IPS-18a (cell line): ENCODE data around the gene GPR25.

Experiments
- H3K27ac ChIP-seq: one replicate; pipeline ENCODE4 v1.5.1; 2013; ENCODE audit warnings: low read length
- H3K27me3 ChIP-seq: one replicate; pipeline ENCODE4 v1.6.1; 2013; ENCODE audit warnings: mild to moderate bottlenecking, low read length; ENCODE audit not compliant: control insufficient read depth, insufficient read depth
- H3K36me3 ChIP-seq: one replicate; pipeline ENCODE4 v1.6.1; 2013; ENCODE audit warnings: low read depth, low read length; ENCODE audit not compliant: control insufficient read depth
- H3K4me1 ChIP-seq: one replicate; pipeline ENCODE4 v1.6.1; 2013; ENCODE audit warnings: low read depth, low read length; ENCODE audit not compliant: control insufficient read depth
- H3K4me3 ChIP-seq: one replicate; pipeline ENCODE4 v1.5.1; 2013; ENCODE audit warnings: low read length
- H3K9ac ChIP-seq: one replicate; pipeline ENCODE4 v1.6.1; 2013; ENCODE audit warnings: mild to moderate bottlenecking, low read length, moderate library complexity
- H3K9me3 ChIP-seq: one replicate; pipeline ENCODE4 v1.6.1; 2013; ENCODE audit warnings: low read depth, low read length; ENCODE audit not compliant: control insufficient read depth

Gene GPR25

GRCh38 chr1:200872446-200873115, at the start of gene GPR25:
TSS of gene GPR25 (plus strand) at chr1:200872981. CDS start at chr1:200873038, 57 bp downstream.
- Histone ChIP-seq H3K36me3 (no peaks in the 10 kb centered on the region), H3K9ac (no peak within 1 kb of the TSS), H3K27ac (no peak within 1 kb of the TSS), H3K9me3 (no peaks in the 10 kb centered on the region), H3K4me3 (no peak within 1 kb of the TSS), H3K27me3 (no peaks in the 10 kb centered on the region), H3K4me1 (peaks cover 6% of the 10 kb centered on the region)

GRCh38 chr1:200831091-200831490, 41.7 kb upstream of the GPR25 start:
- H3K4me1 ChIP-seq: no peaks in the 10 kb centered on the region
- no peaks in the 10 kb centered on the region for H3K36me3 ChIP-seq
- H3K27me3 ChIP-seq: no peaks in the 10 kb centered on the region
- H3K9ac ChIP-seq: no peak overlapping the region
- H3K27ac ChIP-seq: no peak overlapping the region
- H3K4me3 ChIP-seq: no peak overlapping the region
- no peaks in the 10 kb centered on the region for H3K9me3 ChIP-seq

GRCh38 chr1:200834383-200834782, 38.4 kb upstream of the GPR25 start:
- no peaks in the 10 kb centered on the region for H3K9me3 ChIP-seq
- no peaks in the 10 kb centered on the region for H3K36me3 ChIP-seq
- no peak overlapping the region for H3K9ac ChIP-seq
- no peak overlapping the region for H3K4me3 ChIP-seq
- H3K27me3 ChIP-seq: no peaks in the 10 kb centered on the region
- no peak overlapping the region for H3K27ac ChIP-seq
- H3K4me1 ChIP-seq: no peaks in the 10 kb centered on the region

GRCh38 chr1:200836213-200836612, 36.6 kb upstream of the GPR25 start:
- Histone ChIP-seq H3K9ac (no peak overlapping the region), H3K4me1 (no peaks in the 10 kb centered on the region), H3K9me3 (no peaks in the 10 kb centered on the region), H3K36me3 (no peaks in the 10 kb centered on the region), H3K4me3 (no peak overlapping the region), H3K27me3 (no peaks in the 10 kb centered on the region), H3K27ac (no peak overlapping the region)

GRCh38 chr1:200837931-200838571, 34.7 kb upstream of the GPR25 start:
- Histone ChIP-seq H3K27me3 (no peaks in the 10 kb centered on the region), H3K9me3 (no peaks in the 10 kb centered on the region), H3K9ac (no peak overlapping the region), H3K27ac (no peak overlapping the region), H3K4me1 (no peaks in the 10 kb centered on the region), H3K4me3 (no peak overlapping the region), H3K36me3 (peaks cover 3% of the 10 kb centered on the region)

- Histone ChIP-seq H3K27ac (no peak overlapping the region), H3K9me3 (no peaks in the 10 kb centered on the region), H3K4me3 (no peak overlapping the region), H3K36me3 (peaks cover 3% of the 10 kb centered on the region), H3K9ac (no peak overlapping the region), H3K4me1 (no peaks in the 10 kb centered on the region), H3K27me3 (no peaks in the 10 kb centered on the region)
Measured at GRCh38 chr1:200838676-200839445, 33.9 kb upstream of the GPR25 start.

GRCh38 chr1:200845360-200845759, 27.4 kb upstream of the GPR25 start:
- Histone ChIP-seq H3K27me3 (no peaks in the 10 kb centered on the region), H3K9ac (no peak overlapping the region), H3K4me3 (no peak overlapping the region), H3K4me1 (no peaks in the 10 kb centered on the region), H3K9me3 (no peaks in the 10 kb centered on the region), H3K36me3 (peaks cover 30% of the 10 kb centered on the region), H3K27ac (no peak overlapping the region)

- H3K4me1 ChIP-seq: no peaks in the 10 kb centered on the region
- no peak overlapping the region for H3K4me3 ChIP-seq
- no peak overlapping the region for H3K9ac ChIP-seq
- H3K27me3 ChIP-seq: no peaks in the 10 kb centered on the region
- H3K27ac ChIP-seq: no peak overlapping the region
- H3K9me3 ChIP-seq: no peaks in the 10 kb centered on the region
- peaks cover 34% of the 10 kb centered on the region for H3K36me3 ChIP-seq
Measured at GRCh38 chr1:200846398-200846797, 26.4 kb upstream of the GPR25 start.

GRCh38 chr1:200849430-200849829, 23.4 kb upstream of the GPR25 start:
- no peaks in the 10 kb centered on the region for H3K27me3 ChIP-seq

GRCh38 chr1:200850554-200850953, 22.2 kb upstream of the GPR25 start:
- no peaks in the 10 kb centered on the region for H3K27me3 ChIP-seq
- no peak overlapping the region for H3K9ac ChIP-seq
- no peaks in the 10 kb centered on the region for H3K4me1 ChIP-seq
- H3K27ac ChIP-seq: no peak overlapping the region
- no peak overlapping the region for H3K4me3 ChIP-seq
- peaks cover 48% of the 10 kb centered on the region for H3K36me3 ChIP-seq
- no peaks in the 10 kb centered on the region for H3K9me3 ChIP-seq

More at GRCh38 chr1:200849430-200849829, 23.4 kb upstream of the GPR25 start:
- Histone ChIP-seq H3K9me3 (no peaks in the 10 kb centered on the region), H3K4me1 (no peaks in the 10 kb centered on the region), H3K36me3 (peaks cover 41% of the 10 kb centered on the region), H3K27ac (no peak overlapping the region), H3K9ac (no peak overlapping the region), H3K4me3 (no peak overlapping the region)

GRCh38 chr1:200856716-200857357, 15.9 kb upstream of the GPR25 start:
- peaks cover 53% of the 10 kb centered on the region for H3K36me3 ChIP-seq
- H3K9me3 ChIP-seq: no peaks in the 10 kb centered on the region
- no peak overlapping the region for H3K27ac ChIP-seq
- no peaks in the 10 kb centered on the region for H3K27me3 ChIP-seq
- no peaks in the 10 kb centered on the region for H3K4me1 ChIP-seq
- H3K4me3 ChIP-seq: no peak overlapping the region
- no peak overlapping the region for H3K9ac ChIP-seq
